Naive B cell (primary cell): ENCODE measurements around the gene SHROOM3. TPM values are rescaled to one million over a fixed set of nuclear protein-coding genes. Genes with fewer than 3 reads are reported as not detected.

Experiments used
- ATAC-seq, 2 donors: fragments of 150-1000 bp; cut with Tn5 transposase; 2 replicates each; pipeline ENCODE4 v1.10.0; 2021; ENCODE audit warnings: low read depth in 2 of 2, mild to moderate bottlenecking in 2 of 2, moderate library complexity in 2 of 2
- DNase-seq: peaks from one replicate; pipeline ENCODE4 v3.0.0; 2022
- H3K27ac Mint-ChIP-seq, 6 donors: one replicate each; pipeline ENCODE4 v1.8.0; 2020 to 2022; ENCODE audit warnings: mild to moderate bottlenecking in 6 of 6, mixed read lengths in 6 of 6, moderate library complexity in 5 of 6, inconsistent platforms in 2 of 6
- H3K27me3 Mint-ChIP-seq, 3 donors: one replicate each; pipeline ENCODE4 v1.8.0; 2021 to 2022; ENCODE audit warnings: mixed read lengths in 3 of 3, mild to moderate bottlenecking in 1 of 3
- H3K36me3 Mint-ChIP-seq, 2 donors: one replicate each; pipeline ENCODE4 v1.8.0; 2020 to 2022; ENCODE audit warnings: mixed read lengths in 2 of 2, inconsistent platforms in 1 of 2, mild to moderate bottlenecking in 1 of 2
- H3K4me1 Mint-ChIP-seq, 3 donors: one replicate each; pipeline ENCODE4 v1.8.0; 2020 to 2022; ENCODE audit warnings: mixed read lengths in 3 of 3, inconsistent platforms in 1 of 3, mild to moderate bottlenecking in 1 of 3, moderate library complexity in 1 of 3
- H3K4me3 Mint-ChIP-seq, 8 donors: one replicate each; pipeline ENCODE4 v1.8.0; 2020 to 2022; ENCODE audit warnings: mild to moderate bottlenecking in 8 of 8, mixed read lengths in 8 of 8, moderate library complexity in 8 of 8, inconsistent platforms in 2 of 8
- H3K9me3 Mint-ChIP-seq, 7 donors: one replicate each; pipeline ENCODE4 v1.8.0; 2020 to 2022; ENCODE audit warnings: mixed read lengths in 7 of 7, mild to moderate bottlenecking in 5 of 7, inconsistent platforms in 2 of 7, moderate library complexity in 1 of 7
- polyA plus RNA-seq, 6 donors: library from polyadenylated mRNA; unstranded; fragments of 300-500 nt; fragmentation: Illumina TruSeq; gene quantifications; one replicate each; pipeline ENCODE4 v1.2.3, GENCODE V29; 2021; ENCODE audit warnings: low read depth in 6 of 6

SHROOM3 gene
- polyA plus RNA-seq, 6 donors from 2014 or later = 0.40 to 0.95 (median 0.69) TPM; not detected in 3

- Mint-ChIP-seq H3K36me3 (no peaks in the 10 kb centered on the region), H3K4me1 (no peaks in the 10 kb centered on the region), H3K4me3 (no peak overlapping the region), H3K27ac (no peak overlapping the region), H3K9me3 (no peaks in the 10 kb centered on the region), H3K27me3 (peaks cover 0 to 4% (median 0%) of the 10 kb centered on the region in 3 donors)
- ATAC-seq (no peak), DNase-seq (no peak)
These were observed 123.6 kb downstream of the SHROOM3 start for GRCh38 chr4:76558396-76559235.

- Mint-ChIP-seq H3K9me3 (no peaks in the 10 kb centered on the region), H3K4me3 (no peak overlapping the region), H3K4me1 (no peaks in the 10 kb centered on the region), H3K36me3 (no peaks in the 10 kb centered on the region), H3K27ac (no peak overlapping the region), H3K27me3 (peaks cover 0 to 4% (median 0%) of the 10 kb centered on the region in 3 donors)
- DNase-seq (no peak), ATAC-seq (no peak)
These were observed 124.4 kb downstream of the SHROOM3 start for GRCh38 chr4:76559236-76560071.

GRCh38 chr4:76562161-76562560, 127.1 kb downstream of the SHROOM3 start:
- no peaks in the 10 kb centered on the region for H3K9me3 Mint-ChIP-seq
- H3K4me1 Mint-ChIP-seq = no peaks in the 10 kb centered on the region
- no peak for ATAC-seq
- H3K36me3 Mint-ChIP-seq = no peaks in the 10 kb centered on the region
- no peak overlapping the region for H3K27ac Mint-ChIP-seq
- no peak for DNase-seq
- H3K27me3 Mint-ChIP-seq = peaks cover 0 to 4% (median 0%) of the 10 kb centered on the region in 3 donors
- H3K4me3 Mint-ChIP-seq = no peak overlapping the region

GRCh38 chr4:76562836-76563453, 127.9 kb downstream of the SHROOM3 start:
- Mint-ChIP-seq H3K36me3 (no peaks in the 10 kb centered on the region), H3K27me3 (peaks cover 0 to 4% (median 0%) of the 10 kb centered on the region in 3 donors), H3K4me1 (no peaks in the 10 kb centered on the region), H3K27ac (no peak overlapping the region), H3K9me3 (no peaks in the 10 kb centered on the region), H3K4me3 (no peak overlapping the region)
- ATAC-seq (no peak), DNase-seq (no peak)

- DNase-seq (no peak), ATAC-seq (no peak)
- Mint-ChIP-seq H3K4me1 (no peaks in the 10 kb centered on the region), H3K27ac (peak overlapping the region in 1 of 6 donors; percentile 35), H3K9me3 (no peaks in the 10 kb centered on the region), H3K4me3 (no peak overlapping the region), H3K27me3 (peaks cover 0 to 4% (median 0%) of the 10 kb centered on the region in 3 donors), H3K36me3 (no peaks in the 10 kb centered on the region)
These were observed 128.6 kb downstream of the SHROOM3 start for GRCh38 chr4:76563454-76564122.

- Mint-ChIP-seq H3K27ac (no peak overlapping the region), H3K27me3 (peaks cover 0 to 4% (median 0%) of the 10 kb centered on the region in 3 donors), H3K4me3 (no peak overlapping the region), H3K36me3 (no peaks in the 10 kb centered on the region), H3K9me3 (no peaks in the 10 kb centered on the region), H3K4me1 (no peaks in the 10 kb centered on the region)
- DNase-seq = no peak
- ATAC-seq = no peak
These were observed 129.3 kb downstream of the SHROOM3 start for GRCh38 chr4:76564123-76564915.

GRCh38 chr4:76568262-76568661, 133.2 kb downstream of the SHROOM3 start:
- H3K4me1 Mint-ChIP-seq = peaks cover 0 to 7% (median 0%) of the 10 kb centered on the region in 3 donors
- no peaks in the 10 kb centered on the region for H3K36me3 Mint-ChIP-seq
- H3K9me3 Mint-ChIP-seq = no peaks in the 10 kb centered on the region
- DNase-seq = no peak
- no peak overlapping the region for H3K27ac Mint-ChIP-seq
- ATAC-seq = no peak
- H3K4me3 Mint-ChIP-seq = no peak overlapping the region
- H3K27me3 Mint-ChIP-seq = no peaks in the 10 kb centered on the region

GRCh38 chr4:76569225-76569624, 134.2 kb downstream of the SHROOM3 start:
- no peak overlapping the region for H3K4me3 Mint-ChIP-seq

GRCh38 chr4:76569706-76570105, 134.7 kb downstream of the SHROOM3 start:
- H3K27me3 Mint-ChIP-seq = peaks cover 0 to 10% (median 8%) of the 10 kb centered on the region in 3 donors
- DNase-seq (no peak), ATAC-seq (no peak)
- H3K9me3 Mint-ChIP-seq = no peaks in the 10 kb centered on the region
- no peak overlapping the region for H3K27ac Mint-ChIP-seq
- no peak overlapping the region for H3K4me3 Mint-ChIP-seq
- H3K4me1 Mint-ChIP-seq = peaks cover 0 to 7% (median 0%) of the 10 kb centered on the region in 3 donors
- no peaks in the 10 kb centered on the region for H3K36me3 Mint-ChIP-seq

More at GRCh38 chr4:76569225-76569624, 134.2 kb downstream of the SHROOM3 start:
- Mint-ChIP-seq H3K27ac (peak overlapping the region in 1 of 6 donors; percentile 58), H3K36me3 (no peaks in the 10 kb centered on the region), H3K4me1 (peaks cover 0 to 7% (median 0%) of the 10 kb centered on the region in 3 donors), H3K27me3 (peaks cover 0 to 8% (median 4%) of the 10 kb centered on the region in 3 donors), H3K9me3 (no peaks in the 10 kb centered on the region)
- ATAC-seq = no peak
- no peak for DNase-seq

- no peaks in the 10 kb centered on the region for H3K36me3 Mint-ChIP-seq
- peaks cover 0 to 7% (median 0%) of the 10 kb centered on the region in 3 donors for H3K4me1 Mint-ChIP-seq
- peaks cover 5 to 10% (median 8%) of the 10 kb centered on the region in 3 donors for H3K27me3 Mint-ChIP-seq
- peak overlapping the region in 2 of 6 donors; percentile 51 to 89 for H3K27ac Mint-ChIP-seq
- DNase-seq (no peak), ATAC-seq (no peak)
- H3K9me3 Mint-ChIP-seq = no peaks in the 10 kb centered on the region
- no peak overlapping the region for H3K4me3 Mint-ChIP-seq
These were observed 135.3 kb downstream of the SHROOM3 start for GRCh38 chr4:76570141-76570973.

GRCh38 chr4:76571274-76571673, 136.2 kb downstream of the SHROOM3 start:
- Mint-ChIP-seq H3K27me3 (peaks cover 8 to 11% (median 10%) of the 10 kb centered on the region in 3 donors), H3K27ac (no peak overlapping the region), H3K4me1 (peaks cover 0 to 7% (median 0%) of the 10 kb centered on the region in 3 donors), H3K9me3 (peaks cover 0 to 1% (median 0%) of the 10 kb centered on the region in 7 donors), H3K36me3 (no peaks in the 10 kb centered on the region), H3K4me3 (no peak overlapping the region)
- ATAC-seq (no peak), DNase-seq (no peak)
